Measurements from ENCODE around the gene DHX58.

Gene DHX58

GRCh38 chr17:42098730-42099399, 13.6 kb downstream of the DHX58 start:
- Histone ChIP-seq H3K9ac (no peak overlapping the region), H3K4me3 (no peak overlapping the region), H3K4me2 (peak overlapping the region; percentile 26; the same call in 1 of the 2 replicates), H3K4me1 (peaks cover 35% of the 10 kb centered on the region), H4K20me1 (no peaks in the 10 kb centered on the region), H3K9me3 (no peaks in the 10 kb centered on the region), H3K27me3 (peaks cover 18% of the 10 kb centered on the region), H3K27ac (no peak overlapping the region), H3K36me3 (no peaks in the 10 kb centered on the region)
- no peak for TF ChIP-seq Cebpa-rat (IDR thresholded peaks at IDR 0.05)

- no peak for TF ChIP-seq Cebpa-rat (IDR thresholded peaks at IDR 0.05)
- H3K4me1 ChIP-seq = peaks cover 43% of the 10 kb centered on the region
- H3K9me3 ChIP-seq = no peaks in the 10 kb centered on the region
- no peaks in the 10 kb centered on the region for H4K20me1 ChIP-seq
- H3K4me3 ChIP-seq = 0 out of 2 replicates have a peak within 1 kb of the TSS, but pooled peaks have one; percentile 29
- H3K4me2 ChIP-seq = peak within 1 kb of the TSS; percentile 78
- no peaks in the 10 kb centered on the region for H3K36me3 ChIP-seq
- peaks cover 18% of the 10 kb centered on the region for H3K27me3 ChIP-seq
- no peak within 1 kb of the TSS for H3K27ac ChIP-seq
- no peak within 1 kb of the TSS for H3K9ac ChIP-seq
Observed at GRCh38 chr17:42097691-42098631, 14.6 kb downstream of the DHX58 start, which contains the start of gene ZNF385C. ZNF385C (minus strand) TSS chr17:42098473; CDS start chr17:42063056, 35,417 bp downstream.

- Histone ChIP-seq H3K9ac (no peak overlapping the region), H3K27me3 (peaks cover 18% of the 10 kb centered on the region), H3K4me2 (0 out of 2 replicates have a peak overlapping the region, but pooled peaks have one; percentile 78), H3K27ac (no peak overlapping the region), H3K36me3 (no peaks in the 10 kb centered on the region), H4K20me1 (no peaks in the 10 kb centered on the region), H3K9me3 (no peaks in the 10 kb centered on the region), H3K4me3 (no peak overlapping the region), H3K4me1 (peaks cover 46% of the 10 kb centered on the region)
- TF ChIP-seq Cebpa-rat (IDR thresholded peaks at IDR 0.05) = no peak
Observed at GRCh38 chr17:42096360-42097111, 16.0 kb downstream of the DHX58 start.

- Histone ChIP-seq H3K27ac (no peak overlapping the region), H4K20me1 (no peaks in the 10 kb centered on the region), H3K9ac (no peak overlapping the region), H3K9me3 (no peaks in the 10 kb centered on the region), H3K27me3 (peaks cover 18% of the 10 kb centered on the region), H3K36me3 (no peaks in the 10 kb centered on the region), H3K4me1 (peaks cover 46% of the 10 kb centered on the region), H3K4me3 (no peak overlapping the region), H3K4me2 (peak overlapping the region; percentile 37)
- TF ChIP-seq Cebpa-rat (IDR thresholded peaks at IDR 0.05) = no peak
Observed at GRCh38 chr17:42094375-42095069, 18.0 kb downstream of the DHX58 start.

GRCh38 chr17:42092939-42093338, 19.6 kb downstream of the DHX58 start:
- H3K9me3 ChIP-seq = no peaks in the 10 kb centered on the region
- H3K27ac ChIP-seq = no peak overlapping the region
- H3K4me3 ChIP-seq = no peak overlapping the region
- no peaks in the 10 kb centered on the region for H4K20me1 ChIP-seq
- TF ChIP-seq Cebpa-rat (IDR thresholded peaks at IDR 0.05) = no peak
- H3K4me1 ChIP-seq = peaks cover 43% of the 10 kb centered on the region
- H3K27me3 ChIP-seq = peaks cover 15% of the 10 kb centered on the region
- H3K9ac ChIP-seq = no peak overlapping the region
- H3K36me3 ChIP-seq = no peaks in the 10 kb centered on the region
- H3K4me2 ChIP-seq = peak overlapping the region; percentile 43

- Histone ChIP-seq H3K9ac (no peak overlapping the region), H3K9me3 (no peaks in the 10 kb centered on the region), H3K4me2 (no peak overlapping the region), H3K4me1 (peaks cover 36% of the 10 kb centered on the region), H3K27me3 (no peaks in the 10 kb centered on the region), H4K20me1 (no peaks in the 10 kb centered on the region), H3K36me3 (no peaks in the 10 kb centered on the region), H3K27ac (no peak overlapping the region), H3K4me3 (no peak overlapping the region)
- no peak for TF ChIP-seq Cebpa-rat (IDR thresholded peaks at IDR 0.05)
Observed at GRCh38 chr17:42090964-42091790, 21.3 kb downstream of the DHX58 start.

GRCh38 chr17:42088736-42089135, 23.8 kb downstream of the DHX58 start:
- no peaks in the 10 kb centered on the region for H4K20me1 ChIP-seq
- H3K36me3 ChIP-seq = no peaks in the 10 kb centered on the region
- H3K4me3 ChIP-seq = no peak overlapping the region
- H3K9me3 ChIP-seq = no peaks in the 10 kb centered on the region
- no peak for TF ChIP-seq Cebpa-rat (IDR thresholded peaks at IDR 0.05)
- H3K4me2 ChIP-seq = no peak overlapping the region
- H3K9ac ChIP-seq = no peak overlapping the region
- H3K27ac ChIP-seq = no peak overlapping the region
- peaks cover 22% of the 10 kb centered on the region for H3K4me1 ChIP-seq
- H3K27me3 ChIP-seq = no peaks in the 10 kb centered on the region
